22Rv1 (cell line): Measurements from ENCODE around the gene PUM2.

ENCODE experiments used
- H3K27ac ChIP-seq: fragments of 450-650 bp; 2 replicates; pipeline ENCODE4 v1.5.1; 2017
- CTCF ChIP-seq: fragments of 450-650 bp; IDR thresholded peaks from 2 replicates; pipeline ENCODE4 v1.5.1; 2017; ENCODE audit warnings: mild to moderate bottlenecking
- ZFX ChIP-seq: fragments of 450-650 bp; IDR thresholded peaks from 2 replicates; pipeline ENCODE4 v1.6.1; 2017; ENCODE audit warnings: antibody characterized with exemption, borderline replicate concordance

The PUM2 gene

GRCh38 chr2:20391951-20392699 is 41.5 kb upstream of the PUM2 start:
- TF ChIP-seq ZFX (no peak), CTCF (no peak)
- no peak overlapping the region for H3K27ac ChIP-seq

GRCh38 chr2:20390524-20391123 is 40.0 kb upstream of the PUM2 start:
- TF ChIP-seq CTCF: no peak
- no peak for TF ChIP-seq ZFX
- no peak overlapping the region for H3K27ac ChIP-seq

- TF ChIP-seq CTCF (no peak), ZFX (no peak)
- H3K27ac ChIP-seq: no peak overlapping the region
Measured at GRCh38 chr2:20384953-20385352, 34.3 kb upstream of the PUM2 start.

GRCh38 chr2:20382965-20383810 is 32.5 kb upstream of the PUM2 start:
- TF ChIP-seq ZFX (no peak), CTCF (no peak)
- no peak overlapping the region for H3K27ac ChIP-seq

GRCh38 chr2:20381457-20381856 is 30.8 kb upstream of the PUM2 start:
- TF ChIP-seq CTCF: no peak
- no peak for TF ChIP-seq ZFX
- no peak overlapping the region for H3K27ac ChIP-seq

- TF ChIP-seq CTCF: peak; percentile 81
- no peak for TF ChIP-seq ZFX
Measured at GRCh38 chr2:20378891-20379519, 28.4 kb upstream of the PUM2 start.

More at GRCh38 chr2:20378891-20379519, 28.4 kb upstream of the PUM2 start:
- H3K27ac ChIP-seq: no peak overlapping the region
